ENCODE results near the gene TNIP2.

GRCh38 chr4:2797545-2798305, 41.6 kb upstream of the TNIP2 start:
- TF ChIP-seq CTCF (IDR thresholded peaks at IDR 0.05; ENCODE audit: insufficient read depth, low read depth, low read length) (no peak), EZH2 (IDR thresholded peaks at IDR 0.05; ENCODE audit: insufficient read depth, low read length) (no peak)
